Measurements from ENCODE around the gene MRPS31.

Gene MRPS31

GRCh38 chr13:40799508-40799907 lies 28.5 kb upstream of the MRPS31 start:
- no peak for TF ChIP-seq CTCF (IDR thresholded peaks at IDR 0.05; ENCODE audit: control extremely low read depth, extremely low read depth, low read depth, missing control alignments)
- ChIA-PET POLR2A (no interaction called here), CTCF (interaction anchor here (0.9 to 1.4 kb wide), 3 partner anchors 9 to 22 kb away, joined by 3 to 4 read pairs (median 4); no protein-coding TSS in a partner anchor)
- DNase-seq (ENCODE audit: extremely low spot score), result no peak

GRCh38 chr13:40798380-40798779 lies 27.4 kb upstream of the MRPS31 start:
- ChIA-PET POLR2A (no interaction called here), CTCF (interaction anchor here (1.2 to 1.9 kb wide), 4 partner anchors 9 to 21 kb away, joined by 3 to 11 read pairs (median 7); partner anchors contain the start of gene SLC25A15)
- DNase-seq (ENCODE audit: extremely low spot score), result no peak
- no peak for TF ChIP-seq CTCF (IDR thresholded peaks at IDR 0.05; ENCODE audit: control extremely low read depth, extremely low read depth, low read depth, missing control alignments)

GRCh38 chr13:40796649-40797048 lies 25.7 kb upstream of the MRPS31 start:
- POLR2A ChIA-PET, result no interaction called here
- no peak for TF ChIP-seq CTCF (IDR thresholded peaks at IDR 0.05; ENCODE audit: control extremely low read depth, extremely low read depth, low read depth, missing control alignments)
- no peak for DNase-seq (ENCODE audit: extremely low spot score)
- CTCF ChIA-PET, result no interaction called here

- DNase-seq (ENCODE audit: extremely low spot score), result no peak
- ChIA-PET CTCF (no interaction called here), POLR2A (no interaction called here)
- no peak for TF ChIP-seq CTCF (IDR thresholded peaks at IDR 0.05; ENCODE audit: control extremely low read depth, extremely low read depth, low read depth, missing control alignments)
Measured at GRCh38 chr13:40794414-40795368, 23.7 kb upstream of the MRPS31 start.

GRCh38 chr13:40793339-40793738 lies 22.3 kb upstream of the MRPS31 start:
- no peak for TF ChIP-seq CTCF (IDR thresholded peaks at IDR 0.05; ENCODE audit: control extremely low read depth, extremely low read depth, low read depth, missing control alignments)
- DNase-seq (ENCODE audit: extremely low spot score), result no peak
- POLR2A ChIA-PET, result no interaction called here
- CTCF ChIA-PET, result interaction anchor here (1.4 kb wide), 1 partner anchor 16 kb away, joined by 5 read pairs; no protein-coding TSS in a partner anchor

GRCh38 chr13:40792284-40793051 lies 21.5 kb upstream of the MRPS31 start:
- TF ChIP-seq CTCF (IDR thresholded peaks at IDR 0.05; ENCODE audit: control extremely low read depth, extremely low read depth, low read depth, missing control alignments), result no peak
- ChIA-PET CTCF (interaction anchor here (1.4 kb wide), 1 partner anchor 15 kb away, joined by 5 read pairs; no protein-coding TSS in a partner anchor), POLR2A (no interaction called here)

More at GRCh38 chr13:40792284-40793051, 21.5 kb upstream of the MRPS31 start:
- no peak for DNase-seq (ENCODE audit: extremely low spot score)

Data from GM10248 (cell line).